Measurements from ENCODE around the gene UBR2.
A peak's percentile ranks its signal among the peaks of the same experiment; 100 is the strongest.
"Not testable (repeated sequence)": the region's sequence is repeated elsewhere in the genome, so short reads cannot be mapped to it uniquely, and the experiment has no call there.

UBR2 gene

DNA sequence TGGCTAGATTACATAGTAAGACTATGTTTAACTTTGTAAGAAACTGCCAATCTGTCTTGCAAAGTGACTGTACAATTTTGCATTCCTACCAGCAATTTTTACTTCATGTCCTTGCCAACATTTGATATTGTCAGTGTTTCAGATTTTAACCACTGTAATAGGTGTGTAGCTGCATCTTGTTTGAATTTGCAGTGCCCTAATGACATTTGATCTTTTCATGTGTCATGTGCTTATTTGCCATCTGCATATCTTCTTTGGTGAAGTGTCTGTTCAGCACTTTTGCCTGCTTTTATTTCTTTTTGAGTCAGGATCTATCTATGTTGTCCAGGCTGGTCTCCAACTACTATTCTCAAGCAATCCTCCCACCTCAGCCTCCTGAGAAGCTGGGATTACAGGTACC, 161.0 kb downstream of the UBR2 start:
- Histone ChIP-seq H3K4me3 (ENCODE audit: low read depth, low read length) (no peak overlapping the region), H3K36me3 (ENCODE audit: insufficient read depth, low read length) (no peaks in the 10 kb centered on the region), H2AFZ (ENCODE audit: low read length, unreplicated experiment) (no peak overlapping the region), H3K79me2 (ENCODE audit: control insufficient read depth, insufficient read depth, low read length, unreplicated experiment) (no peaks in the 10 kb centered on the region), H3K27ac (ENCODE audit: low read depth, low read length) (no peak overlapping the region), H3K4me1 (ENCODE audit: control insufficient read depth, insufficient read depth, low read length, unreplicated experiment) (peaks cover 21% of the 10 kb centered on the region), H3K27me3 (ENCODE audit: insufficient read depth, low read length) (no peaks in the 10 kb centered on the region)

DNA sequence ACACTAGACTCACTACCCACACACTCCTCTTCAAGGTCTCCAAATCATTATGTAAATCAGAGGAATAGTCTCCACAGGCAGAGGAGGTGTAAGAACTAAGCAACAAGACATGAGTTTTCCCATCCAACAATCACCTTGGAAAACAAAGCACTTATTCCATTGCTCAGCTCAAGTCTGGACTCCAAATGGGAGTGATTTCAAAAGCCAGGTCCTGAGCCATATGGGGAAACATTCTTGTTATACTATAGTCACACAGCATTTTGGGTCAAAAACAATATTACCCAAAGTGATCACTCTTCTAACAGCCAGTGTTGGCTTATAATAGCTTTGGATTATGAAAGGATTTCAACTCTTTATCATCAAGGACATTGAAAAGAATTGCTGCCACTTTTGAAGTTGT, 162.2 kb downstream of the UBR2 start:
- Histone ChIP-seq H3K79me2 (ENCODE audit: control insufficient read depth, insufficient read depth, low read length, unreplicated experiment) (no peaks in the 10 kb centered on the region), H3K27ac (ENCODE audit: low read depth, low read length) (peak overlapping the region; percentile 23), H2AFZ (ENCODE audit: low read length, unreplicated experiment) (peak overlapping the region; percentile 71), H3K36me3 (ENCODE audit: insufficient read depth, low read length) (no peaks in the 10 kb centered on the region), H3K27me3 (ENCODE audit: insufficient read depth, low read length) (no peaks in the 10 kb centered on the region), H3K4me1 (ENCODE audit: control insufficient read depth, insufficient read depth, low read length, unreplicated experiment) (peaks cover 14% of the 10 kb centered on the region), H3K4me3 (ENCODE audit: low read depth, low read length) (peak overlapping the region; percentile 73)

DNA sequence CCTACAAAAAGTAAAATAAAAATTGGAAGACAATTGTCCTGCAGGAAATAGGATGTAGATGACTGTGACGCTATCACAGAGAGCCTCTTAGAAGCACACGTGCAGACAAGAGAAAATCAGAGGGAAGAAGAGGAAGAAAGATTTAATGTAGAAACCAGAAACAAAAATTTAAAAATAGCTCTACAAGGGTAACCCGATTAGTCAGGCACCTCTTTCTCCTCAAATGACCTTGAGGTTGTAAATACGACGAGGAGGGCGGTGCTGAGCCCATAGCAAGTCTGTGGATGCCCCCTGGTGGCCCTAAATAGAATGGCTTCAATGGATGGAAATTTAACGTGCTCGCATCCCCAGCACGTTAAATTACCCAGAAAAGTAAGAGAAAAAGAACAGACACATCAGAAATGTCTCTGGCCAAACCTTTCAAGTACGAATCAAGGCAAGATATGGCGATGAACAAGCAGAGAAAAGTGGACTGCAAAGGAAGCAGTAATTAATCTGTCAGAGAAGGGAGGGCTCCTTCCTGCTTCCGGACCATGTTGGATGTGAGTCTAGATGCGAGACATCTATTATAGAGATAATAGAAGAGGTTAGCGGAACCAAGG, 162.8 kb downstream of the UBR2 start:
- Histone ChIP-seq H3K79me2 (ENCODE audit: control insufficient read depth, insufficient read depth, low read length, unreplicated experiment) (no peaks in the 10 kb centered on the region), H3K27me3 (ENCODE audit: insufficient read depth, low read length) (no peaks in the 10 kb centered on the region), H2AFZ (ENCODE audit: low read length, unreplicated experiment) (peak overlapping the region; percentile 94), H3K36me3 (ENCODE audit: insufficient read depth, low read length) (no peaks in the 10 kb centered on the region), H3K4me1 (ENCODE audit: control insufficient read depth, insufficient read depth, low read length, unreplicated experiment) (peaks cover 12% of the 10 kb centered on the region), H3K27ac (ENCODE audit: low read depth, low read length) (peak overlapping the region; percentile 23), H3K4me3 (ENCODE audit: low read depth, low read length) (peak overlapping the region; percentile 73)

DNA sequence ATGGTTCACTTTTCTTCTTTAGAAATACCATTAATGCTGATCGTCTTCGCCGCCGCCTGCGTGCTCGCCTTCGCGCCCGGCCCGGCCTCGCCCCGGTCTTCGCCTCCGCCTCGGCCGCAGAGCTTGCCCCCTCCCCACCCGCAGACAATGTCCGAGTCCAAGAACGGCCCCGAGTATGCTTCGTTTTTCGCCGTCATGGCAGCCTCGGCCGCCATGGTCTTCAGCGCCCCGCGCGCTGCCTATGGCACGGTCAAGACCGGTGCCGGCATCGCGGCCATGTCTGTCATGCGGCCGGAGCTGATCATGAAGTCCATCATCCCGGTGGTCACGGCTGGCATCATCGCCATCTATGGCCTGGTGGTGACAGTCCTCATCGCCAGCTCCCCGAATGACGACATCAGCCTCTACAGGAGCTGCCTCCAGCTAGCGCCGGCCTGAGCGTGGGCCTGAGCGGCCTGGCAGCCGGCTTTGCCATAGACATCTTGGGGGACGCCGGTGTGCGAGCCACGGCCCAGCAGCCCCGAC, 163.3 kb downstream of the UBR2 start:
- H3K36me3 ChIP-seq (ENCODE audit: insufficient read depth, low read length) = no peaks in the 10 kb centered on the region
- H3K4me3 ChIP-seq (ENCODE audit: low read depth, low read length) = peak overlapping the region; percentile 73
- H3K27ac ChIP-seq (ENCODE audit: low read depth, low read length) = no peak overlapping the region
- peaks cover 12% of the 10 kb centered on the region for H3K4me1 ChIP-seq (ENCODE audit: control insufficient read depth, insufficient read depth, low read length, unreplicated experiment)
- H3K27me3 ChIP-seq (ENCODE audit: insufficient read depth, low read length) = no peaks in the 10 kb centered on the region
- H2AFZ ChIP-seq (ENCODE audit: low read length, unreplicated experiment) = peak overlapping the region; percentile 94
- no peaks in the 10 kb centered on the region for H3K79me2 ChIP-seq (ENCODE audit: control insufficient read depth, insufficient read depth, low read length, unreplicated experiment)

DNA sequence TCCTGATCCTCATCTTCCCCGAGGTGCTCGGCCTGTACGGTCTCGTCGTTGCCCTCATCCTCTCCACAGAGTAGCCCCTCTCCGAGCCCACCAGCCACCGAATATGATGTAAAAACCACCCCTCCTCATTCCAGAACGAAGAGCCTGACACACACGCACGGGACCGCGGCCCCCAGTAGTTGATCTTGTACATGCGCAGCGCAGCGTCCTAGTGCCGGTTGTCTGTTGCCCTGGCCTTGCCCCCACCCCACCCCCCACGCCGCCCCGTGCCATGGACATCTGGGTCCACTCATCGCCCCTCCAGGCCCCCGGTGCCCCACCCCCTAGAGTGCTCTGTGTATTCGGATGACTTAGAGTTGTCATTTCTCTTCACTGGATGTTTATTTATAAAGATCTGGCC, 163.8 kb downstream of the UBR2 start:
- peaks cover 12% of the 10 kb centered on the region for H3K4me1 ChIP-seq (ENCODE audit: control insufficient read depth, insufficient read depth, low read length, unreplicated experiment)
- H2AFZ ChIP-seq (ENCODE audit: low read length, unreplicated experiment) = no peak overlapping the region
- no peaks in the 10 kb centered on the region for H3K27me3 ChIP-seq (ENCODE audit: insufficient read depth, low read length)
- H3K79me2 ChIP-seq (ENCODE audit: control insufficient read depth, insufficient read depth, low read length, unreplicated experiment) = no peaks in the 10 kb centered on the region
- H3K36me3 ChIP-seq (ENCODE audit: insufficient read depth, low read length) = no peaks in the 10 kb centered on the region
- H3K4me3 ChIP-seq (ENCODE audit: low read depth, low read length) = no peak overlapping the region
- no peak overlapping the region for H3K27ac ChIP-seq (ENCODE audit: low read depth, low read length)

DNA sequence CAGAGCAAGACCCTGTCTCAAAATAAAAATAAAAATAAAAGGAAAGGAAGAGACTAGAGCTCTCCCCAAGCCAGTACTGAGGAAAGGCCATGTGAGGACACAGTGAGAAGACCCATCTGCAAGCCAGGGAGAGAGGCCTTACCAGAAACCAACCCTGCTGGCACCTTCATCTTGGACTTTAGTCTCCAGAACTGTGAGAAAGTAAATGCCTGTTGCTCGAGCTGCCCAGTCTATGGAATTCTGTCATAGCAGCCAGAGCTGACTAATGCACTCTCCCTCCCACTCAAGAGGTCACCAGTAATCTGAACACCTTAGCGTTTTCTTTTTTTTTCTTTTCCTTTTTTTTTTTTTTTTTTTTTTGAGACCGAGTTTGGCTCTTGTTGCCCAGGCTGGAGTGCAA, 165.9 kb downstream of the UBR2 start:
- H3K36me3 ChIP-seq (ENCODE audit: insufficient read depth, low read length) = no peaks in the 10 kb centered on the region
- H3K27me3 ChIP-seq (ENCODE audit: insufficient read depth, low read length) = no peaks in the 10 kb centered on the region
- peaks cover 12% of the 10 kb centered on the region for H3K4me1 ChIP-seq (ENCODE audit: control insufficient read depth, insufficient read depth, low read length, unreplicated experiment)
- H3K79me2 ChIP-seq (ENCODE audit: control insufficient read depth, insufficient read depth, low read length, unreplicated experiment) = no peaks in the 10 kb centered on the region
- no peak overlapping the region for H3K27ac ChIP-seq (ENCODE audit: low read depth, low read length)
- no peak overlapping the region for H3K4me3 ChIP-seq (ENCODE audit: low read depth, low read length)
- no peak overlapping the region for H2AFZ ChIP-seq (ENCODE audit: low read length, unreplicated experiment)

DNA sequence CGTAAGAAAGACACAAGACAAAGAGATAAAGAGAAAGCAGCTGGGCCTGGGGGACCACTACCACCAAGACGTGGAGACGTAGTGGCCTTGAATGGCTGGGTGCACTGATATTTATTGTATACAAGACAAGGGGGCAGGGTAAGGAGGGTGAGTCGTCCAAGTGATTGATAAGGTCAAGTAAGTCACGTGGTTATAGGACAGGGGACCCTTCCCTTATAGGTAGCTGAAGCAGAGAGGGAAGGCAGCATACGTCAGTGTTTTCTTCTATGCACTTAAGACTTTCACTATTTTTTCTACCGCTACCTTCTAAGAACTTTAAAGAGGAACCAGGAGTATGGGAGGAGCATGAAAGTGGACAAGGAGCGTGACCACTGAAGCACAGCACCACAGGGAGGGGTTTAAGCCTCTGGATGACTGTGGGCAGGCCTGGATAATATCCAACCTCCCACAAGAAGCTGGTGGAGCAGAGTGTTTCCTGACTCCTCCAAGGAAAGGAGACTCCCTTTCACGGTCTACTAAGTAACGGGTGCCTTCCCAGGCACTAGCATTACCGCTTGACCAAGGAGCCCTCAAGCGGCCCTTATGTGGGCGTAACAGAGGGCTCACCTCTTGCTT, 170.1 kb downstream of the UBR2 start:
- H3K36me3 ChIP-seq (ENCODE audit: insufficient read depth, low read length); H3K79me2 ChIP-seq (ENCODE audit: control insufficient read depth, insufficient read depth, low read length, unreplicated experiment); H2AFZ ChIP-seq (ENCODE audit: low read length, unreplicated experiment); H3K4me1 ChIP-seq (ENCODE audit: control insufficient read depth, insufficient read depth, low read length, unreplicated experiment); H3K27ac ChIP-seq (ENCODE audit: low read depth, low read length); H3K4me3 ChIP-seq (ENCODE audit: low read depth, low read length); H3K27me3 ChIP-seq (ENCODE audit: insufficient read depth, low read length): not testable (repeated sequence)

DNA sequence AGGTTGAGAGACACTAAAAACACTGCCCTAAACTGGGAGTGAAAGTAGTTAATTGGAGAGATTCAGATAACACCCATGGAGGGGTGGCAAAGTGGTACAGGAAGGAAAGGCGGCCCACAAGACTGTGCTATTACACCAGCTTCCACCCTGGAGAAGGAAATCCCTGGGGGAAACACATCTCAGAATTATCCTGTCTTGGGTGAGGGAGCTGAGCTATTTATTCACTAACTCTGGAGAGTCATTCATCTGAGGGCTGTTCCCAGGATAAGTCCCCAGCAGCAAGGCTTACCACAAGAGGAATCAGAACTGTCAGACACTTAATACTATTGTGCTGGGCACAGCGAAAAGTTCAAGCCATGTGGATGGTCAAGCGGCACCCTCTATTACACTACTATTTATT, 172.1 kb downstream of the UBR2 start:
- Histone ChIP-seq H3K4me1 (ENCODE audit: control insufficient read depth, insufficient read depth, low read length, unreplicated experiment) (peaks cover 3% of the 10 kb centered on the region), H2AFZ (ENCODE audit: low read length, unreplicated experiment) (no peak overlapping the region), H3K27me3 (ENCODE audit: insufficient read depth, low read length) (no peaks in the 10 kb centered on the region), H3K36me3 (ENCODE audit: insufficient read depth, low read length) (no peaks in the 10 kb centered on the region), H3K27ac (ENCODE audit: low read depth, low read length) (no peak overlapping the region), H3K79me2 (ENCODE audit: control insufficient read depth, insufficient read depth, low read length, unreplicated experiment) (no peaks in the 10 kb centered on the region), H3K4me3 (ENCODE audit: low read depth, low read length) (no peak overlapping the region)

DNA sequence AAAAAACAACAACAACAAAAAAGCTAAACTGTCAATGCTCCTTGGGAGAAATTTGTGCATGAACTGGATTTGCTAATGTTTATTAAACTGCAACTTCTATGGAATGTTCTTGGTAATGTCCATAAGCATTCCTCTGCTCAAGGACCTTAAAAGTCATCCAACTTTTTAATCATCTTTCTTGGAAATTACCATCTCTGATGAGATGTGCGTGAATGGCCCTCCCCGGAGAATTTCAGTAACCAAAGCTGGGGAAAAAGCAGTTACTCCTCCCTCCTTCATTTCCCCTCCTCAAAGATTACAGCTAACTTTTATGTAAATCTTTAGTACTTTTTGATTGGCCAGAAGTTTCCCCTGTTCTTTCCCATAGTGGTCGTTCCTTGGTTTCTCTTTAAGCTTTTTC, 176.9 kb downstream of the UBR2 start:
- no peaks in the 10 kb centered on the region for H3K27me3 ChIP-seq (ENCODE audit: insufficient read depth, low read length)
- H3K79me2 ChIP-seq (ENCODE audit: control insufficient read depth, insufficient read depth, low read length, unreplicated experiment) = peaks cover 19% of the 10 kb centered on the region
- peak overlapping the region; percentile 36 for H2AFZ ChIP-seq (ENCODE audit: low read length, unreplicated experiment)
- H3K27ac ChIP-seq (ENCODE audit: low read depth, low read length) = no peak overlapping the region
- peaks cover 20% of the 10 kb centered on the region for H3K4me1 ChIP-seq (ENCODE audit: control insufficient read depth, insufficient read depth, low read length, unreplicated experiment)
- H3K4me3 ChIP-seq (ENCODE audit: low read depth, low read length) = no peak overlapping the region
- no peaks in the 10 kb centered on the region for H3K36me3 ChIP-seq (ENCODE audit: insufficient read depth, low read length)

DNA sequence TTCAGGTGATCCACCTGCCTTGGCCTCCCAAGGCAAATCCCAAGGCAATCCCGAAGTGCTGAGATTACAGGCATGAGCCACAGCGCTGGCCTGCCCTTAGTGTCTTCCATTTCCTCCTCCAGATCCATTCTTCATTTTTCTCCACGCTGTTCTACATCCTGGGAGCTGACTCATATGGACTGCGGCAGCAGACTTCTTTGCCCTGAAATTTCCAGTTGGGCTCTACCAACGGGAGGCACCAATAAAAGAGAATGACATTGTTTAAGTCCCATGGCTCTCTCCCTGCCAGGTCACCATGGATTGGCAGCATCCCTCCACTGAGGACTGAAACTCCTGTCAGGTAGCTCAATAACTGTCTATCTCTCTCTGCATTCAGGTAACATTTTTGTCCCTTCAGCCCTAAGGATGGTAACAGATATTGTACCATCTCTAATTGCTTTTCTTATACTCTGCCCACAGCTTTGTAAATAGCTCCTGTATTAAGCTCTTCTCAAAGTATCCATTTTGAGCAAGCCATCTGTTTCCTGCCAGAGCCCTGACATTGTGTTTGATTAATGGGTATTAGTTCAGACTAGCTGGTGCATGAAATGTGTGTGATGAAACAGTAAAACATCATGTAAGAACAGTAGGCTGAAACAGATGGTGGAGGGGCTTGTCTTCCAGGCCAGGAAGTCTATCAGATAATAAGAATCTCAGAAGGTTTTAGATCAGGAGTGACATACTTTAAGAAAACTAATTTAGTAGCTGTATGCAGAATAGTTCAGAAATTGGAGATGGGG, 178.5 kb downstream of the UBR2 start:
- Histone ChIP-seq H3K79me2 (ENCODE audit: control insufficient read depth, insufficient read depth, low read length, unreplicated experiment) (peaks cover 21% of the 10 kb centered on the region), H3K36me3 (ENCODE audit: insufficient read depth, low read length) (no peaks in the 10 kb centered on the region), H3K4me1 (ENCODE audit: control insufficient read depth, insufficient read depth, low read length, unreplicated experiment) (peaks cover 20% of the 10 kb centered on the region), H3K4me3 (ENCODE audit: low read depth, low read length) (no peak overlapping the region), H3K27ac (ENCODE audit: low read depth, low read length) (0 out of 2 replicates have a peak overlapping the region, but pooled peaks have one; percentile 9), H2AFZ (ENCODE audit: low read length, unreplicated experiment) (no peak overlapping the region), H3K27me3 (ENCODE audit: insufficient read depth, low read length) (no peaks in the 10 kb centered on the region)
